Osteocyte (in vitro differentiated cells): ENCODE results near the gene SLC6A6. TPM values are rescaled to one million over a fixed set of nuclear protein-coding genes. Genes with fewer than 3 reads are reported as not detected.

Experiments used
- DNase-seq: peaks from one replicate; pipeline ENCODE4 v3.0.0; 2021; ENCODE audit warnings: mixed read lengths; ENCODE audit not compliant: unreplicated experiment; ENCODE audit errors: extremely low spot score
- H3K27ac Mint-ChIP-seq: one replicate; pipeline ENCODE4 v1.8.0; 2021; ENCODE audit warnings: mild to moderate bottlenecking, mixed read lengths; ENCODE audit not compliant: unreplicated experiment
- H3K27me3 Mint-ChIP-seq: one replicate; pipeline ENCODE4 v1.8.0; 2021; ENCODE audit warnings: mixed read lengths; ENCODE audit not compliant: unreplicated experiment
- H3K36me3 Mint-ChIP-seq: one replicate; pipeline ENCODE4 v1.8.0; 2021; ENCODE audit warnings: mixed read lengths; ENCODE audit not compliant: unreplicated experiment
- H3K4me1 Mint-ChIP-seq: one replicate; pipeline ENCODE4 v1.8.0; 2021; ENCODE audit warnings: mixed read lengths; ENCODE audit not compliant: unreplicated experiment
- H3K4me3 Mint-ChIP-seq: one replicate; pipeline ENCODE4 v1.8.0; 2021; ENCODE audit warnings: mild to moderate bottlenecking, moderate library complexity, mixed read lengths; ENCODE audit not compliant: unreplicated experiment
- H3K9me3 Mint-ChIP-seq: one replicate; pipeline ENCODE4 v1.8.0; 2021; ENCODE audit warnings: mixed read lengths; ENCODE audit not compliant: unreplicated experiment
- CTCF ChIP-seq: fragments of 200-600 bp; sonication (generic); IDR thresholded peaks from 2 replicates; pipeline ENCODE4 v1.5.0; 2021; ENCODE audit warnings: antibody characterized with exemption, mild to moderate bottlenecking, moderate library complexity
- total RNA-seq: library from RNA; stranded (reverse); gene quantifications from 2 replicates; pipeline ENCODE4 v1.2.1, GENCODE V29; 2021

The SLC6A6 gene
- total RNA-seq, 1 donor from 2014 or later = 41.9 TPM

GRCh38 chr3:14480207-14481017, 78.0 kb downstream of the SLC6A6 start:
- Mint-ChIP-seq H3K27ac (no peak overlapping the region), H3K4me3 (no peak overlapping the region), H3K36me3 (peaks cover 52% of the 10 kb centered on the region), H3K4me1 (peaks cover 18% of the 10 kb centered on the region), H3K9me3 (no peaks in the 10 kb centered on the region), H3K27me3 (no peaks in the 10 kb centered on the region)
- no peak for DNase-seq
- TF ChIP-seq CTCF = no peak

- H3K9me3 Mint-ChIP-seq = no peaks in the 10 kb centered on the region
- no peak for DNase-seq
- H3K4me3 Mint-ChIP-seq = no peak overlapping the region
- H3K27ac Mint-ChIP-seq = no peak overlapping the region
- H3K4me1 Mint-ChIP-seq = peaks cover 13% of the 10 kb centered on the region
- TF ChIP-seq CTCF = no peak
- no peaks in the 10 kb centered on the region for H3K27me3 Mint-ChIP-seq
- peaks cover 59% of the 10 kb centered on the region for H3K36me3 Mint-ChIP-seq
Measured at GRCh38 chr3:14481018-14481645, 78.7 kb downstream of the SLC6A6 start.

GRCh38 chr3:14481646-14482036, 79.2 kb downstream of the SLC6A6 start:
- no peak overlapping the region for H3K4me3 Mint-ChIP-seq
- peaks cover 13% of the 10 kb centered on the region for H3K4me1 Mint-ChIP-seq
- peaks cover 59% of the 10 kb centered on the region for H3K36me3 Mint-ChIP-seq
- no peak overlapping the region for H3K27ac Mint-ChIP-seq
- no peaks in the 10 kb centered on the region for H3K9me3 Mint-ChIP-seq
- DNase-seq = no peak
- H3K27me3 Mint-ChIP-seq = no peaks in the 10 kb centered on the region
- no peak for TF ChIP-seq CTCF

- no peak for TF ChIP-seq CTCF
- Mint-ChIP-seq H3K9me3 (no peaks in the 10 kb centered on the region), H3K4me1 (peaks cover 13% of the 10 kb centered on the region), H3K36me3 (peaks cover 59% of the 10 kb centered on the region), H3K27me3 (no peaks in the 10 kb centered on the region), H3K27ac (no peak overlapping the region), H3K4me3 (no peak overlapping the region)
- no peak for DNase-seq
Measured at GRCh38 chr3:14482271-14482721, 79.9 kb downstream of the SLC6A6 start.

- Mint-ChIP-seq H3K27ac (no peak overlapping the region), H3K27me3 (no peaks in the 10 kb centered on the region), H3K9me3 (no peaks in the 10 kb centered on the region), H3K4me1 (peaks cover 14% of the 10 kb centered on the region), H3K36me3 (peaks cover 52% of the 10 kb centered on the region), H3K4me3 (no peak overlapping the region)
- DNase-seq = no peak
- TF ChIP-seq CTCF = no peak
Measured at GRCh38 chr3:14483286-14483685, 80.9 kb downstream of the SLC6A6 start.
